GM23338 (cell line): ENCODE results near the gene USP43. TPM values are rescaled to one million over a fixed set of nuclear protein-coding genes. Genes with fewer than 3 reads are reported as not detected.

Source experiments
- ATAC-seq: fragments of 200-7000 bp; cut with Tn5 transposase; 3 replicates; pipeline ENCODE4 v1.9.1; 2020
- DNase-seq: peaks from one replicate; pipeline ENCODE4 v3.0.0-alpha.2; 2015; ENCODE audit warnings: low spot score
- H2AFZ ChIP-seq: fragments of 200-600 bp; sonication (generic); 2 replicates; pipeline ENCODE4 v1.8.0; 2016; ENCODE audit warnings: antibody characterized with exemption, mild to moderate bottlenecking, moderate library complexity
- H3F3A ChIP-seq: fragments of 200-600 bp; sonication (generic); replicated peaks from 2 replicates; pipeline ENCODE4 v1.8.0; 2017; ENCODE audit warnings: antibody characterized with exemption, mixed run types, low read depth
- H3K27ac ChIP-seq: fragments of 200-600 bp; sonication (generic); 2 replicates; pipeline ENCODE4 v1.6.1; 2016; ENCODE audit warnings: low read depth
- H3K27me3 ChIP-seq: fragments of 200-600 bp; sonication (generic); 2 replicates; pipeline ENCODE4 v1.8.0; 2016; ENCODE audit warnings: mild to moderate bottlenecking, mixed run types, moderate library complexity; ENCODE audit not compliant: insufficient read depth
- H3K36me3 ChIP-seq: fragments of 200-600 bp; sonication (generic); 2 replicates; pipeline ENCODE4 v1.8.0; 2016; ENCODE audit warnings: mild to moderate bottlenecking; ENCODE audit not compliant: insufficient read depth
- H3K4me1 ChIP-seq: fragments of 200-600 bp; sonication (generic); 2 replicates; pipeline ENCODE4 v1.8.0; 2016; ENCODE audit warnings: mild to moderate bottlenecking, moderate library complexity; ENCODE audit not compliant: insufficient read depth
- H3K4me2 ChIP-seq: fragments of 200-600 bp; sonication (generic); 2 replicates; pipeline ENCODE4 v1.7.1; 2017; ENCODE audit warnings: mixed run types
- H3K4me3 ChIP-seq: fragments of 200-600 bp; sonication (generic); 2 replicates; pipeline ENCODE4 v1.6.1; 2016; ENCODE audit warnings: mixed run types
- H3K79me2 ChIP-seq: fragments of 200-600 bp; sonication (generic); replicated peaks from 2 replicates; pipeline ENCODE4 v1.8.0; 2017; ENCODE audit warnings: mild to moderate bottlenecking; ENCODE audit not compliant: insufficient read depth
- H3K9me2 ChIP-seq: fragments of 200-600 bp; sonication (generic); 2 replicates; pipeline ENCODE4 v1.8.0; 2017; ENCODE audit not compliant: insufficient read depth
- H4K20me1 ChIP-seq: fragments of 200-600 bp; sonication (generic); replicated peaks from 2 replicates; pipeline ENCODE4 v1.8.0; 2017; ENCODE audit warnings: mild to moderate bottlenecking; ENCODE audit not compliant: insufficient read depth
- H3K27ac Mint-ChIP-seq: 2 replicates; pipeline ENCODE4 v1.8.0; 2020; ENCODE audit warnings: inconsistent platforms, mild to moderate bottlenecking, moderate library complexity, mixed read lengths
- H3K27me3 Mint-ChIP-seq: 3 replicates; pipeline ENCODE4 v1.8.0; 2022; ENCODE audit warnings: low read depth, mild to moderate bottlenecking, moderate library complexity, mixed read lengths, inconsistent platforms; ENCODE audit not compliant: insufficient read depth, poor library complexity
- H3K36me3 Mint-ChIP-seq: 3 replicates; pipeline ENCODE4 v1.8.0; 2021; ENCODE audit warnings: low read depth, mild to moderate bottlenecking, inconsistent platforms, moderate library complexity, mixed read lengths
- H3K4me1 Mint-ChIP-seq: 3 replicates; pipeline ENCODE4 v1.8.0; 2020; ENCODE audit warnings: mild to moderate bottlenecking, inconsistent platforms, mixed read lengths
- H3K4me3 Mint-ChIP-seq: 3 replicates; pipeline ENCODE4 v1.8.0; 2021; ENCODE audit warnings: moderate library complexity, mild to moderate bottlenecking, inconsistent platforms, mixed read lengths
- H3K9me3 Mint-ChIP-seq: 3 replicates; pipeline ENCODE4 v1.8.0; 2020; ENCODE audit warnings: moderate library complexity, mild to moderate bottlenecking, inconsistent platforms, mixed read lengths
- CREB1 ChIP-seq: fragments of 250-450 bp; sonication (Bioruptor Pico); IDR thresholded peaks from 2 replicates; pipeline ENCODE4 v1.5.0; 2020; ENCODE audit warnings: low read depth, mild to moderate bottlenecking, moderate library complexity
- CTCF ChIP-seq, 2 experiments: fragments of 200-600 bp in 1 of 2; sonication (generic) in 1 of 2; conservative IDR thresholded peaks; 2 replicates each; pipeline versions ENCODE4 v1.5.1 to v1.6.1; 2016 to 2017; ENCODE audit warnings: antibody characterized with exemption in 2 of 2, low read depth in 2 of 2, mild to moderate bottlenecking in 2 of 2, moderate library complexity in 1 of 2
- EZH2 ChIP-seq: fragments of 200-600 bp; sonication (generic); IDR thresholded peaks from one replicate; pipeline ENCODE4 v1.8.0; 2017; ENCODE audit warnings: antibody characterized with exemption, mild to moderate bottlenecking, low read depth; ENCODE audit not compliant: unreplicated experiment
- EZH2phosphoT487 ChIP-seq: fragments of 200-600 bp; sonication (generic); IDR thresholded peaks from one replicate; pipeline ENCODE4 v1.8.1; 2018; ENCODE audit warnings: antibody characterized with exemption; ENCODE audit not compliant: unreplicated experiment
- JUNB ChIP-seq: IDR thresholded peaks from one replicate; pipeline ENCODE4 v1.6.1; 2016; ENCODE audit warnings: antibody characterized with exemption; ENCODE audit not compliant: unreplicated experiment
- NANOG ChIP-seq: IDR thresholded peaks from 2 replicates; pipeline ENCODE4 v1.6.1; 2016; ENCODE audit warnings: antibody characterized with exemption, borderline replicate concordance
- POLR2AphosphoS5 ChIP-seq: IDR thresholded peaks from 2 replicates; pipeline ENCODE4 v1.6.1; 2016; ENCODE audit warnings: antibody characterized with exemption, low read depth
- REST ChIP-seq: IDR thresholded peaks from one replicate; pipeline ENCODE4 v1.6.1; 2018; ENCODE audit warnings: antibody characterized with exemption; ENCODE audit not compliant: unreplicated experiment
- STAT1 ChIP-seq: IDR thresholded peaks from one replicate; pipeline ENCODE4 v1.6.1; 2016; ENCODE audit warnings: antibody characterized with exemption; ENCODE audit not compliant: unreplicated experiment
- ZNF114 ChIP-seq: fragments of 250-450 bp; sonication (Bioruptor Pico); IDR thresholded peaks from 2 replicates; pipeline ENCODE4 v1.5.0; 2020; ENCODE audit warnings: mild to moderate bottlenecking, moderate library complexity
- ZNF331 ChIP-seq: fragments of 250-450 bp; sonication (Bioruptor Pico); IDR thresholded peaks from 2 replicates; pipeline ENCODE4 v1.5.0; 2020; ENCODE audit warnings: low read depth, mild to moderate bottlenecking, moderate library complexity
- polyA plus RNA-seq: library from polyadenylated mRNA; unstranded; fragments of >200 nt; fragmentation: Nextera tagmentation; extraction: Ambion mirVana; gene quantifications from 2 replicates; pipeline ENCODE4 v1.2.1, GENCODE V29; 2016
- total RNA-seq: library from RNA; depleted of rRNA; stranded (reverse); fragments of >200 nt; shearing (Covaris generic); gene quantifications from 2 replicates; pipeline ENCODE4 v1.2.3, GENCODE V29; 2014
- TF ChIP-seq, protein P1 (sequence below): IDR thresholded peaks from 2 replicates; pipeline ENCODE4 v1.6.1; 2016; ENCODE audit warnings: antibody characterized with exemption
- TF ChIP-seq, protein P2 (sequence below): fragments of 250-450 bp; sonication (Bioruptor Pico); IDR thresholded peaks from 2 replicates; pipeline ENCODE4 v1.5.0; 2020; ENCODE audit warnings: mild to moderate bottlenecking, moderate library complexity

The USP43 gene
- total and polyA plus RNA-seq, 2 experiments from 2014 or later = 5.7 to 12.5 TPM

DNA sequence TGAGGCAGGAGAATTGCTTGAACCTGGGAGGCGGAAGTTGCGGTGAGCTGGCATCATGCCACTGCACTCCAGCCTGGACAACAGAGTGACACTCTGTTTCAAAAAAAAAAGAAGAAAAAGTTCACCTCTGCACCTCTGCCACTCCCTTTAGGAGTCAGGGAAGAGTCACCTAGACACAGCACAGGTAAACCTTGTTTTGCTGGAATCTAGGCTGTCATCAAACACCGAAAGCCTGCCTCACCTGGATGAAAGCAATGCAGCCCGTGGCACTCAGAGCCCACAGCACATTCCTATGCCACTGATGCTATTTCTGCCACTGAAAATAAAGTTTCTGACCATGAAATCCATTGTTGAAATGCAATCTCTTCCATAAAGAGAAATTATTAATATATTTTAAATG is 46.7 kb upstream of the USP43 start:
- Histone ChIP-seq H3K79me2 (no peaks in the 10 kb centered on the region), H4K20me1 (no peaks in the 10 kb centered on the region), H3K27ac (no peak overlapping the region), H3K4me2 (no peak overlapping the region), H3K4me1 (no peaks in the 10 kb centered on the region), H3K36me3 (no peaks in the 10 kb centered on the region), H3K27me3 (no peaks in the 10 kb centered on the region), H3K4me3 (no peak overlapping the region), H3K9me2 (no peaks in the 10 kb centered on the region), H3F3A (no peaks in the 10 kb centered on the region), H2AFZ (no peak overlapping the region)
- ATAC-seq = no peak
- H3K9me3 Mint-ChIP-seq = no peaks in the 10 kb centered on the region; the same call in 2 of the 3 replicates
- TF ChIP-seq, protein P1, sequence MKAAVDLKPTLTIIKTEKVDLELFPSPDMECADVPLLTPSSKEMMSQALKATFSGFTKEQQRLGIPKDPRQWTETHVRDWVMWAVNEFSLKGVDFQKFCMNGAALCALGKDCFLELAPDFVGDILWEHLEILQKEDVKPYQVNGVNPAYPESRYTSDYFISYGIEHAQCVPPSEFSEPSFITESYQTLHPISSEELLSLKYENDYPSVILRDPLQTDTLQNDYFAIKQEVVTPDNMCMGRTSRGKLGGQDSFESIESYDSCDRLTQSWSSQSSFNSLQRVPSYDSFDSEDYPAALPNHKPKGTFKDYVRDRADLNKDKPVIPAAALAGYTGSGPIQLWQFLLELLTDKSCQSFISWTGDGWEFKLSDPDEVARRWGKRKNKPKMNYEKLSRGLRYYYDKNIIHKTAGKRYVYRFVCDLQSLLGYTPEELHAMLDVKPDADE = no peak
- TF ChIP-seq CTCF (conservative IDR thresholded peaks at IDR 0.05; ENCODE audit: low read depth in 2 of 2) (no peak), STAT1 (no peak), NANOG (no peak), REST (no peak), ZNF331 (CRISPR knock-in tag) (no peak), EZH2 (no peak), POLR2AphosphoS5 (no peak), ZNF114 (CRISPR knock-in tag) (no peak), EZH2phosphoT487 (no peak), CREB1 (CRISPR knock-in tag) (no peak), JUNB (no peak)
- TF ChIP-seq, protein P2, sequence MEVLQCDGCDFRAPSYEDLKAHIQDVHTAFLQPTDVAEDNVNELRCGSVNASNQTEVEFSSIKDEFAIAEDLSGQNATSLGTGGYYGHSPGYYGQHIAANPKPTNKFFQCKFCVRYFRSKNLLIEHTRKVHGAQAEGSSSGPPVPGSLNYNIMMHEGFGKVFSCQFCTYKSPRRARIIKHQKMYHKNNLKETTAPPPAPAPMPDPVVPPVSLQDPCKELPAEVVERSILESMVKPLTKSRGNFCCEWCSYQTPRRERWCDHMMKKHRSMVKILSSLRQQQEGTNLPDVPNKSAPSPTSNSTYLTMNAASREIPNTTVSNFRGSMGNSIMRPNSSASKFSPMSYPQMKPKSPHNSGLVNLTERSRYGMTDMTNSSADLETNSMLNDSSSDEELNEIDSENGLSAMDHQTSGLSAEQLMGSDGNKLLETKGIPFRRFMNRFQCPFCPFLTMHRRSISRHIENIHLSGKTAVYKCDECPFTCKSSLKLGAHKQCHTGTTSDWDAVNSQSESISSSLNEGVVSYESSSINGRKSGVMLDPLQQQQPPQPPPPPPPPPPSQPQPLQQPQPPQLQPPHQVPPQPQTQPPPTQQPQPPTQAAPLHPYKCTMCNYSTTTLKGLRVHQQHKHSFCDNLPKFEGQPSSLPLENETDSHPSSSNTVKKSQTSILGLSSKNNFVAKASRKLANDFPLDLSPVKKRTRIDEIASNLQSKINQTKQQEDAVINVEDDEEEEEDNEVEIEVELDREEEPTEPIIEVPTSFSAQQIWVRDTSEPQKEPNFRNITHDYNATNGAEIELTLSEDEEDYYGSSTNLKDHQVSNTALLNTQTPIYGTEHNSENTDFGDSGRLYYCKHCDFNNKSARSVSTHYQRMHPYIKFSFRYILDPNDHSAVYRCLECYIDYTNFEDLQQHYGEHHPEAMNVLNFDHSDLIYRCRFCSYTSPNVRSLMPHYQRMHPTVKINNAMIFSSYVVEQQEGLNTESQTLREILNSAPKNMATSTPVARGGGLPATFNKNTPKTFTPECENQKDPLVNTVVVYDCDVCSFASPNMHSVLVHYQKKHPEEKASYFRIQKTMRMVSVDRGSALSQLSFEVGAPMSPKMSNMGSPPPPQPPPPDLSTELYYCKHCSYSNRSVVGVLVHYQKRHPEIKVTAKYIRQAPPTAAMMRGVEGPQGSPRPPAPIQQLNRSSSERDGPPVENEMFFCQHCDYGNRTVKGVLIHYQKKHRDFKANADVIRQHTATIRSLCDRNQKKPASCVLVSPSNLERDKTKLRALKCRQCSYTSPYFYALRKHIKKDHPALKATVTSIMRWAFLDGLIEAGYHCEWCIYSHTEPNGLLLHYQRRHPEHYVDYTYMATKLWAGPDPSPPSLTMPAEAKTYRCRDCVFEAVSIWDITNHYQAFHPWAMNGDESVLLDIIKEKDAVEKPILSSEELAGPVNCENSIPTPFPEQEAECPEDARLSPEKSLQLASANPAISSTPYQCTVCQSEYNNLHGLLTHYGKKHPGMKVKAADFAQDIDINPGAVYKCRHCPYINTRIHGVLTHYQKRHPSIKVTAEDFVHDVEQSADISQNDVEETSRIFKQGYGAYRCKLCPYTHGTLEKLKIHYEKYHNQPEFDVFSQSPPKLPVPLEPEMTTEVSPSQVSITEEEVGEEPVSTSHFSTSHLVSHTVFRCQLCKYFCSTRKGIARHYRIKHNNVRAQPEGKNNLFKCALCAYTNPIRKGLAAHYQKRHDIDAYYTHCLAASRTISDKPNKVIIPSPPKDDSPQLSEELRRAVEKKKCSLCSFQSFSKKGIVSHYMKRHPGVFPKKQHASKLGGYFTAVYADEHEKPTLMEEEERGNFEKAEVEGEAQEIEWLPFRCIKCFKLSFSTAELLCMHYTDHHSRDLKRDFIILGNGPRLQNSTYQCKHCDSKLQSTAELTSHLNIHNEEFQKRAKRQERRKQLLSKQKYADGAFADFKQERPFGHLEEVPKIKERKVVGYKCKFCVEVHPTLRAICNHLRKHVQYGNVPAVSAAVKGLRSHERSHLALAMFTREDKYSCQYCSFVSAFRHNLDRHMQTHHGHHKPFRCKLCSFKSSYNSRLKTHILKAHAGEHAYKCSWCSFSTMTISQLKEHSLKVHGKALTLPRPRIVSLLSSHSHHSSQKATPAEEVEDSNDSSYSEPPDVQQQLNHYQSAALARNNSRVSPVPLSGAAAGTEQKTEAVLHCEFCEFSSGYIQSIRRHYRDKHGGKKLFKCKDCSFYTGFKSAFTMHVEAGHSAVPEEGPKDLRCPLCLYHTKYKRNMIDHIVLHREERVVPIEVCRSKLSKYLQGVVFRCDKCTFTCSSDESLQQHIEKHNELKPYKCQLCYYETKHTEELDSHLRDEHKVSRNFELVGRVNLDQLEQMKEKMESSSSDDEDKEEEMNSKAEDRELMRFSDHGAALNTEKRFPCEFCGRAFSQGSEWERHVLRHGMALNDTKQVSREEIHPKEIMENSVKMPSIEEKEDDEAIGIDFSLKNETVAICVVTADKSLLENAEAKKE (CRISPR knock-in tag) = no peak
- peaks cover 2% of the 10 kb centered on the region for H3K27me3 Mint-ChIP-seq
- DNase-seq = no peak
- H3K4me1 Mint-ChIP-seq = no peaks in the 10 kb centered on the region
- no peak overlapping the region for H3K27ac Mint-ChIP-seq
- no peaks in the 10 kb centered on the region for H3K36me3 Mint-ChIP-seq
- no peak overlapping the region for H3K4me3 Mint-ChIP-seq
